Measurements from ENCODE around the gene AVPR2. TPM values are rescaled to one million over a fixed set of nuclear protein-coding genes. Genes with fewer than 3 reads are reported as not detected.

The AVPR2 gene
- total RNA-seq, 2 donors from 2014 or later, result not detected

DNA sequence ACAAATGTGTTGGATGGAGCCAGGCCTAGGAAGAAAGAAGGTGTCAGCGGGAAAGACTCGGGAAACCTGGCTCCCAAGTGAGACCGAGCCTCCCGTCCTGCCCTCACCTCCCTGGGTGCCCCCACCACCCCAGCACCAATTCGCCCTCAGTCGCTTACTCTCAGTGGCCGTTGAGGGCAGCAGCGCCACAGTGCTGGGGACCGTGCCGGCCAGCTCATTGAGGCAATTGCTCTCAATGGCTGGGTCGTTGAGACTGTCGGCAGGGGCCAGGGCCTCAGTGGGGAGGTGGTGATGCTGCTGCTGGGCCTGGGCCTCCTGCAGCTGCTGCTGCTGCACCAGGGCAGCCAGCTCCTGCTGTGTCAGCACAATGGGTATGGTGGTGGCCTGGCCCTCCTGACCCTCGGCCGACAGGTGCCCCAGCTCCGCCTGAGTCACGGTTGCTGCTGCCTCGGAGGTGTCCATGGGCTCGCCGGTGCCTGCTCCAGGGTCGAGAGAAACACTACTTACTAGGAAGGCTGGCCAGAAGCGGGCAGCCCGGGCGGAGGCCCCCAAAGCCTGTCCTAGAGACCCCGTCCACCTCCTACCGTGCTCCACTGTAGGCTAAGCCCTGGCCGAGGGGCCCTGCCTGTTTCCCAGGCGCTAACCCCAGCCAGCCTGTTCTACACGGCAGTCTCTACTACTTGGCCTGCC is 47.4 kb downstream of the AVPR2 start:
- ATAC-seq (ENCODE audit: insufficient number of reproducible peaks, low FRiP score, low read depth), result no peak
- peaks cover 0 to 15% of the 10 kb centered on the region in 2 donors for H3K4me1 ChIP-seq (ENCODE audit: control insufficient read depth in 1 of 2, low read depth in 2 of 2)
- DNase-seq (ENCODE audit: low spot score), result no peak

DNA sequence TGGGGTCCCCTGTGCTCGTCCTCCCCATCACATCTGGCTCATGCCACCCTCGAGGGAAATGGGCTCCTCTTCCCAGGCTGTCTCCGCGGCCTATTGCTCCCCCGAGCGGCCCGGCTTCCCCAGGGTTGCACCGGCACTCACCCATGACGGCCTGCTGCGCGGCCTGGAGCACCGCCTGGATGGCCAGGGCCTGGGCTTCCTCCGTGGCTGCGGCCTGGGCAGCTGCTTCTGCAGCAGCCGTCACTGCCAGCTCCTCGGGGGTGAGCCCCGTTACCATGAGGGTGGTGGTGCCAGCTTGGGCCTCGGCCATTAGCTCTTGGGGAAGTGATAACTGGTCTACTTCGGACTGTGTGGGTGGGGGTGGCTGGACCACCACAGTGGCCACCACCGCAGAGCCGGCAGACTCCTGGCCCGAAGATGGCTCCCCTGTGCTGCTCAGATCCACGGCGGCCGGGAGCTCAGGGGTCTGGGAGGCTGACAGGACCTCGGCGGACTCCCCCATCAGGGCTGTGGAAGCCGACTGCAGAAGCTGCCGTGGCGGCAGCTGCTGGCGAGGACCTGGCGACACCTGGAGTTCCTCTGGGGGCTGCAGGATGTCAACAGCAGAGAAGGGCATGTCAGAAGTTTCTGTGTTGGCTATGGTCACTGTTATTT is 48.0 kb downstream of the AVPR2 start:
- Histone ChIP-seq H3K4me3 (no peak overlapping the region), H3K9me3 (no peaks in the 10 kb centered on the region), H3K4me1 (ENCODE audit: control insufficient read depth in 1 of 2, low read depth in 2 of 2) (peaks cover 0 to 15% of the 10 kb centered on the region in 2 donors), H3K27me3 (replicated peaks; ENCODE audit: insufficient read depth) (no peaks in the 10 kb centered on the region), H3K27ac (peak overlapping the region; percentile 76 to 87), H3K36me3 (peaks cover 17% of the 10 kb centered on the region)
- ATAC-seq (ENCODE audit: insufficient number of reproducible peaks, low FRiP score, low read depth) (no peak), DNase-seq (ENCODE audit: low spot score) (no peak)
- TF ChIP-seq, protein P1, sequence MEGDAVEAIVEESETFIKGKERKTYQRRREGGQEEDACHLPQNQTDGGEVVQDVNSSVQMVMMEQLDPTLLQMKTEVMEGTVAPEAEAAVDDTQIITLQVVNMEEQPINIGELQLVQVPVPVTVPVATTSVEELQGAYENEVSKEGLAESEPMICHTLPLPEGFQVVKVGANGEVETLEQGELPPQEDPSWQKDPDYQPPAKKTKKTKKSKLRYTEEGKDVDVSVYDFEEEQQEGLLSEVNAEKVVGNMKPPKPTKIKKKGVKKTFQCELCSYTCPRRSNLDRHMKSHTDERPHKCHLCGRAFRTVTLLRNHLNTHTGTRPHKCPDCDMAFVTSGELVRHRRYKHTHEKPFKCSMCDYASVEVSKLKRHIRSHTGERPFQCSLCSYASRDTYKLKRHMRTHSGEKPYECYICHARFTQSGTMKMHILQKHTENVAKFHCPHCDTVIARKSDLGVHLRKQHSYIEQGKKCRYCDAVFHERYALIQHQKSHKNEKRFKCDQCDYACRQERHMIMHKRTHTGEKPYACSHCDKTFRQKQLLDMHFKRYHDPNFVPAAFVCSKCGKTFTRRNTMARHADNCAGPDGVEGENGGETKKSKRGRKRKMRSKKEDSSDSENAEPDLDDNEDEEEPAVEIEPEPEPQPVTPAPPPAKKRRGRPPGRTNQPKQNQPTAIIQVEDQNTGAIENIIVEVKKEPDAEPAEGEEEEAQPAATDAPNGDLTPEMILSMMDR (IDR thresholded peaks at IDR 0.05), result no peak

More for the DNA sequence above, 47.4 kb downstream of the AVPR2 start:
- TF ChIP-seq, protein P1 (IDR thresholded peaks at IDR 0.05), result no peak
- Histone ChIP-seq H3K4me3 (no peak overlapping the region), H3K9me3 (no peaks in the 10 kb centered on the region), H3K36me3 (peaks cover 14% of the 10 kb centered on the region), H3K27ac (peak overlapping the region in 1 of 2 donors; percentile 76), H3K27me3 (replicated peaks; ENCODE audit: insufficient read depth) (no peaks in the 10 kb centered on the region)

DNA sequence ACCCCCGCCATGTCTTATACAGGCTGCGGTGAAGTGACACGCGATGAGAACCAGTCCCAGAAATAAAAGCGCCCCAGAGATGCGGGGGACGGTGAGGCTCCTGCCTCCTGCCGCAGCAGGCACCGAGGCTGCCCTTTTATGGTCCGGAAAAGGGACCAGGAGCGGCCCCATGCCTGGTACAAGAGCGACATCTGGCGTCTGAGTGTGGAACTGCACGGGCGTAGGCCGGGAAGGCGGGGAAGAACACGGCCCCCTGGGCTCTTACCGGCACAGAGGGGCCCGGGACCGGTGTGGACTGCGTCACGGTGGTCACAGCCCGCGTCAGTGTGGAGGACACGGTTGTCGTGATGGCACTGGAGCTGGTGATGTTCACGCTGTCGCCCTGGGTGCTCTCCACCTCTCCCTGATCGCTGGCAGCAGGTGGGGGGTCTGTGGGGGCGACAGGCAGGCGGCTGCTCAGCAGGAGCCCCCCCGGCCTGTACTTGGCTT is 48.9 kb downstream of the AVPR2 start:
- no peaks in the 10 kb centered on the region for H3K27me3 ChIP-seq (replicated peaks; ENCODE audit: insufficient read depth)
- TF ChIP-seq, protein P1 (IDR thresholded peaks at IDR 0.05), result peak; percentile 93
- ATAC-seq (ENCODE audit: insufficient number of reproducible peaks, low FRiP score, low read depth), result peak; percentile 88
- peak; percentile 14 for DNase-seq (ENCODE audit: low spot score)
- peak overlapping the region; percentile 76 to 87 for H3K27ac ChIP-seq
- peaks cover 0 to 15% of the 10 kb centered on the region in 2 donors for H3K4me1 ChIP-seq (ENCODE audit: control insufficient read depth in 1 of 2, low read depth in 2 of 2)
- peaks cover 17% of the 10 kb centered on the region for H3K36me3 ChIP-seq
- no peaks in the 10 kb centered on the region for H3K9me3 ChIP-seq
- H3K4me3 ChIP-seq, result peak overlapping the region; percentile 29

DNA sequence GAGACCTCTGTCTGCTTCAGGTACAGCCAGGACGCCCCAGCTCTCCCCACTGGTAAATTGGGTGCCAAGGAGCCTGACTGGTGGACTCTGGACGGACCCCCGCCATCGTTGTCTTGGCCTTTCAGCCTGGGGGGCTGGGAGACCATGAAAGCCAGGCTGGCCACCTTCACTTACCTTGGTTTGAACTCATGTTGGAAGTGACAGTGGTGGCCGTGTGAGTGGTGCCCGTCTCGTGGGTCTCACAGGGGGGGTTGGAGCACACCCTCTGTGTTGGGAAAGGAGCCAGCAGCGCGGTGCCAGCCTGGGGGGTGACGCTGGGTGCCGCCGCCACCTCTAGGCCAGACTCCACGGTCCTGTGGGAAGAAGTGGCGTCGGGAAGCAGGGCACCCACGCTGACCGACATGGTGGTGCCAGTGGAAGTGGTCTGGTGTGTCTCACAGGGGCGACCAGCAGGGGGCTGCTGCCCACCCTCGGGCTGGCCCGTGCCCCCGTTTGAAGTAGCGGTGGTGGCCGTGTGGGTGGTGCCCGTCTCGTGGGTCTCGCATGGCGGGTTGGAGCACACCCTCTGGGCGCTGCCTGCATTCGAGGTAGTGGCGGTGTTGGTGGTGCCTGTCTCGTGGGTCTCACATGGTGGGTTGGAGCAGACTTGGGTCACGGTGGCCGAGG is 49.6 kb downstream of the AVPR2 start:
- Histone ChIP-seq H3K9me3 (no peaks in the 10 kb centered on the region), H3K36me3 (peaks cover 23% of the 10 kb centered on the region), H3K27ac (peak overlapping the region; percentile 76 to 81), H3K4me1 (ENCODE audit: control insufficient read depth in 1 of 2, low read depth in 2 of 2) (peaks cover 0 to 15% of the 10 kb centered on the region in 2 donors), H3K27me3 (replicated peaks; ENCODE audit: insufficient read depth) (no peaks in the 10 kb centered on the region), H3K4me3 (peak overlapping the region; percentile 29)
- DNase-seq (ENCODE audit: low spot score) (no peak), ATAC-seq (ENCODE audit: insufficient number of reproducible peaks, low FRiP score, low read depth) (no peak)
- TF ChIP-seq, protein P1 (IDR thresholded peaks at IDR 0.05), result no peak

All from thoracic aorta (tissue), 2 donors.